Measurements from ENCODE around the gene PIGX. TPM values are rescaled to one million over a fixed set of nuclear protein-coding genes. Genes with fewer than 3 reads are reported as not detected.
A peak's percentile ranks its signal among the peaks of the same experiment; 100 is the strongest.

Gene PIGX
- total and polyA plus RNA-seq, 4 donors, result 5.1 to 10.0 (median 6.6) TPM

GRCh38 chr3:196740481-196741248 lies 28.5 kb downstream of the PIGX start:
- Histone ChIP-seq H3K27ac (ENCODE audit: low read depth in 1 of 2, low read length in 2 of 2) (peak overlapping the region; percentile 90 to 94), H3K36me3 (ENCODE audit: control insufficient read depth in 4 of 4, insufficient read depth in 3 of 4, low read depth in 1 of 4, low read length in 3 of 4) (no peaks in the 10 kb centered on the region), H3K4me1 (ENCODE audit: control insufficient read depth in 4 of 4, insufficient read depth in 4 of 4, low read length in 3 of 4) (peaks cover 3 to 11% (median 5%) of the 10 kb centered on the region in 4 donors), H3K4me3 (ENCODE audit: low read depth in 1 of 3, low read length in 3 of 3) (peak overlapping the region; percentile 59 to 100 (median 84)), H3K9me3 (ENCODE audit: control insufficient read depth in 4 of 4, low read length in 3 of 4) (no peaks in the 10 kb centered on the region), H3K27me3 (ENCODE audit: control insufficient read depth in 4 of 4, insufficient read depth in 4 of 4, low read length in 3 of 4) (no peaks in the 10 kb centered on the region), H3K9ac (ENCODE audit: low read depth in 1 of 2, low read length in 2 of 2) (peak overlapping the region; percentile 72 to 98)
- under 1% methylated on average over 30 of the region's 30 CpGs for WGBS
- TF ChIP-seq ZBTB33 (IDR thresholded peaks at IDR 0.05) (no peak), REST (IDR thresholded peaks at IDR 0.05) (peak; percentile 31)
- DNase-seq (ENCODE audit: low spot score), result no peak

GRCh38 chr3:196741249-196741889 lies 29.2 kb downstream of the PIGX start:
- Histone ChIP-seq H3K4me3 (ENCODE audit: low read depth in 1 of 3, low read length in 3 of 3) (peak overlapping the region; percentile 59 to 100 (median 84)), H3K27ac (ENCODE audit: low read depth in 1 of 2, low read length in 2 of 2) (peak overlapping the region; percentile 90 to 94), H3K4me1 (ENCODE audit: control insufficient read depth in 4 of 4, insufficient read depth in 4 of 4, low read length in 3 of 4) (peaks cover 3 to 11% (median 5%) of the 10 kb centered on the region in 4 donors), H3K9me3 (ENCODE audit: control insufficient read depth in 4 of 4, low read length in 3 of 4) (no peaks in the 10 kb centered on the region), H3K27me3 (ENCODE audit: control insufficient read depth in 4 of 4, insufficient read depth in 4 of 4, low read length in 3 of 4) (no peaks in the 10 kb centered on the region), H3K36me3 (ENCODE audit: control insufficient read depth in 4 of 4, insufficient read depth in 3 of 4, low read depth in 1 of 4, low read length in 3 of 4) (no peaks in the 10 kb centered on the region), H3K9ac (ENCODE audit: low read depth in 1 of 2, low read length in 2 of 2) (peak overlapping the region; percentile 72 to 98)
- WGBS, result 5% methylated on average over 5 of the region's 5 CpGs
- DNase-seq (ENCODE audit: low spot score), result no peak
- TF ChIP-seq MAX (IDR thresholded peaks at IDR 0.05) (no peak), YY1 (IDR thresholded peaks at IDR 0.05) (peak; percentile 66), CTCF (IDR thresholded peaks at IDR 0.05; ENCODE audit: low read depth, low read length, missing input control) (no peak), ZBTB33 (IDR thresholded peaks at IDR 0.05) (peak; percentile 36), HNF4G (IDR thresholded peaks at IDR 0.05) (no peak), RXRA (IDR thresholded peaks at IDR 0.05) (peak; percentile 63 to 65), FOXA1 (IDR thresholded peaks at IDR 0.05) (no peak), TAF1 (conservative IDR thresholded peaks at IDR 0.05) (peak; percentile 70), NR2F2 (IDR thresholded peaks at IDR 0.05) (no peak), SP1 (IDR thresholded peaks at IDR 0.05) (peak; percentile 59), REST (IDR thresholded peaks at IDR 0.05) (peak; percentile 41), GABPA (IDR thresholded peaks at IDR 0.05 in 1 of 2, conservative IDR thresholded peaks at IDR 0.05 in 1 of 2) (peak in 1 of 2 donors; percentile 25), RAD21 (IDR thresholded peaks at IDR 0.05) (peak; percentile 6 to 36), EGR1 (IDR thresholded peaks at IDR 0.05; ENCODE audit: low read depth in 2 of 2) (no peak), FOXA2 (IDR thresholded peaks at IDR 0.05) (peak; percentile 18), HNF4A (conservative IDR thresholded peaks at IDR 0.05) (peak; percentile 38 to 39)

All from liver (tissue), 9 donors.